K562 (cell line): ENCODE data around the gene NTSR1. TPM values are rescaled to one million over a fixed set of nuclear protein-coding genes. Genes with fewer than 3 reads are reported as not detected.

ENCODE experiments used
- ARID3A ChIP-seq: IDR thresholded peaks from 2 replicates; pipeline ENCODE4 v1.6.1; 2012; ENCODE audit warnings: low read depth, low read length, improper control_type of control experiment, borderline replicate concordance
- FOXK2 ChIP-seq, 2 experiments: fragments of 450-650 bp; IDR thresholded peaks in 1 of 2; conservative IDR thresholded peaks in 1 of 2; 2 replicates each; pipeline ENCODE4 v1.6.1; 2016; ENCODE audit warnings: low read depth in 2 of 2, mild to moderate bottlenecking in 1 of 2
- GABPB1 ChIP-seq: sonication (generic); formaldehyde crosslinking; IDR thresholded peaks from 2 replicates; pipeline ENCODE4 v1.8.0; 2022; ENCODE audit warnings: mild to moderate bottlenecking, missing genetic modification reagents
- KHSRP ChIP-seq: fragments of 450-650 bp; IDR thresholded peaks from 2 replicates; pipeline ENCODE4 v1.6.1; 2017
- MXI1 ChIP-seq: IDR thresholded peaks from 2 replicates; pipeline ENCODE4 v1.6.1; 2011; ENCODE audit warnings: low read depth, mild to moderate bottlenecking, improper control_type of control experiment, low read length
- SNIP1 ChIP-seq: fragments of 450-650 bp; IDR thresholded peaks from 2 replicates; pipeline ENCODE4 v1.7.1; 2017; ENCODE audit warnings: low read depth, mild to moderate bottlenecking
- TSC22D4 ChIP-seq: fragments of 450-650 bp; IDR thresholded peaks from 2 replicates; pipeline ENCODE4 v1.6.1; 2016; ENCODE audit warnings: missing genetic modification characterization, missing biosample characterization, control low read depth
- polyA plus RNA-seq, 8 experiments: library from polyadenylated mRNA; depleted of rRNA in 4 of 8; stranded (reverse) in 5 of 8; unstranded in 3 of 8; fragments of >200 nt; fragmentation: Nextera tagmentation in 2 of 8; fragmentation: Illumina TruSeq in 1 of 8; extraction: Ambion mirVana in 2 of 8; extraction: Trizol in 1 of 8; gene quantifications; 2 replicates each; pipeline versions ENCODE4 v1.2.1 to v1.2.3, GENCODE V29; 2011 to 2014; ENCODE audit warnings: inconsistent platforms in 1 of 8, missing spikeins in 1 of 8
- total RNA-seq, 7 experiments: library from RNA; depleted of rRNA in 6 of 7; stranded (reverse); fragments of >200 nt in 6 of 7; fragmentation: Illumina TruSeq in 2 of 7; extraction: Trizol in 2 of 7; gene quantifications; 2 replicates each; pipeline versions ENCODE4 v1.2.1 to v1.2.3, GENCODE V29; 2011 to 2021; ENCODE audit warnings: low replicate concordance in 1 of 7

NTSR1 gene
- total and polyA plus RNA-seq, 9 of the 15 experiments (the other 6 are each of a cell fraction or from before 2014, with no cell fraction given) = 0.04 to 0.40 (median 0.13) TPM; not detected in 3

GRCh38 chr20:62795023-62795761 is 86.6 kb downstream of the NTSR1 start (continued):
- TF ChIP-seq ARID3A (no peak), TSC22D4 (tag) (no peak), KHSRP (no peak), GABPB1 (CRISPR knock-in tag) (no peak; the same call in 1 of the 2 replicates), MXI1 (no peak), SNIP1 (no peak), FOXK2 (conservative IDR thresholded peaks at IDR 0.05 in 1 of 2, IDR thresholded peaks at IDR 0.05 in 1 of 2; ENCODE audit: low read depth in 2 of 2) (no peak)
